Measurements from ENCODE around the gene CALML3. TPM values are rescaled to one million over a fixed set of nuclear protein-coding genes. Genes with fewer than 3 reads are reported as not detected.

CALML3 gene
- total RNA-seq, 1 donor from 2014 or later = not detected

DNA sequence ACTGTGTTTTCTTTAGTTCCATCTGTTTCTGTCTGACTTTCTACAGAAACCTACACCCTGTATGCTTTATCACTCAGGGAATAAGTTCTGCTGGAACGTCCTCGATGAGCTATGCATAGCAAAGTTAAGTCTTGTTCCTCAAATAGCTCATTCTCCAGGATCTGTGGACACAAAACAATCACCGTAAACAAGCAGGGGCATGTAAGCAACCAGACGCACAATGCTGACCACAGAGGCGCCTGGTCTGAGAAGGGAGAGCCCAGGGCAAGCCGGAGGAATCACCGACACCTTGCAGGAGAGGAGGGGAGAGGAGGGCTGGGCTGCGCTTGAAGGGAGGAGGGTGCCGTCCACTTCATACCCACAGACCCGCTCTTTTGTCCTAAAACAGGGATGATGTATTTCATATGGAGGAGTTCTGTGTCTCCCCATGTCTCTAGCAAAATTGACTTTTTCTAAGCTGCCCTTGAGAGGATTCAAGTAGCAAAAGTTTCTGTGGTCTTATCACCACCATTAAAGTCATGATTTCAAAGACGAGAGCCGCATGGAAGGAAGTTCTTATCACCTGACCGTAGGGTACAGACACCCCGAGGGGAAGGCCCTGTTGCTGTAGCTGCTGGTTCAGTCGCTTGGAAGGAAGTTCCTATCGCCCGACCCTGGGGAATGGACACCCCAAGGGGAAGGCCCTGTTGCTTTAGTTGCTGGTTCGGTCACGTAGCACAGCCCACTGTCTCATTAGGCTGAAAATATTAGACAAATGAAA, 14.3 kb downstream of the CALML3 start:
- DNase-seq (ENCODE audit: low spot score) = peak; percentile 63

DNA sequence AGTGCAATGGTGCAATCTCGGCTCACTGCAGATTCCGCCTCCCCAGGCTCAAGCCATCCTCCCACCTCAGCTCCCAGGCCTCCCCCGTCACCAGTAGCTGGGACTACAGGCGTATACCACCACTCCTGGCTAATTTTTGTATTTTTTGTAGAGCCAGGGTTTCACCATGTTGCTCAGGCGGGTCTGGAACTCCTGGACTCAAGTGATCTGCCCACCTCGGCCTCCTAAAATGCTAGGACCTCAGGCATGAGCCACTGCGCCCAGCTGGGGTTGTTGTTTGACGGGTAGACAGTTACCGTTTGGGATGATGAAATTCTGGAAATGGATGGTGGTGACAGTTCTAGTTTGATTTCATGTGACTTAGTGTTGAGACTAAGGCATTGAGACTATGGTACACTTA, 15.3 kb downstream of the CALML3 start:
- DNase-seq (ENCODE audit: low spot score) = no peak

DNA sequence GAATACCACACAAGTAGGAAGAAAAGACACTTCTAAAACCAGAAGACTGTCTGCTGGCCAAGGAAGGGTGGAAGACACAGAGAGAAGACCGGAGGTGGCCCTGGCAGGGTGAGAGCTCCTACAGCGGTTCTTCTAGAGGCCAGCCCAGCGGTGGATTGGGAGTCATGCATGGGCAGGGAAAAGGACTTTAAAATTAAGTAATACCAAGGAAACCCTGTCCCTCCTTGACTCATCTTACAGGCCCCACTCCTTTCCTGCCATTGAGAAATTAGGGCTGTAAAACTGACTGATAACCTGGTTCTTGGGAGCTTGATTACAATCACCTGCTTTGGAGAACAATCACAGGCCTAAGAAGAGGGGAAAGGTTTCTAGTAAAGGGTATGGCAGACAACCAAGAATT, 16.1 kb downstream of the CALML3 start:
- DNase-seq (ENCODE audit: low spot score) = no peak

DNA sequence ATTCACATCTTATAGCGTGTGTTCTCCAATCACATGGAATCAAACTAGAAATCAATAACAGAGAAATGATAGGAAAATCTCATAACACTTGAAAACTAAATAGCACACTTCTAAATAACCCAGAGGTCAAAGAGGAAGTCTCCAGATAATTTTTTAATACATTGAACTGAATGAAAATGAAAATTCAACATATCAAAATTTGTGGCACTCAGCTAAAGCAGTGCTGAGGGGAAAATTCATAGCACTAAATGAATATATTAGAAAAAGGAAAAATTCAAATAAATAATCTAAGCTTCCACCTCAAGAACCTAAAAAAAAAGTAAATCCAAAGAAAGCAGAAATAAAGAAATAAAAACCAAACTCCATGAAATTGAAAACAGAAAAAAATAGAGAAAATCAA, 17.3 kb downstream of the CALML3 start:
- DNase-seq (ENCODE audit: low spot score) = no peak

DNA sequence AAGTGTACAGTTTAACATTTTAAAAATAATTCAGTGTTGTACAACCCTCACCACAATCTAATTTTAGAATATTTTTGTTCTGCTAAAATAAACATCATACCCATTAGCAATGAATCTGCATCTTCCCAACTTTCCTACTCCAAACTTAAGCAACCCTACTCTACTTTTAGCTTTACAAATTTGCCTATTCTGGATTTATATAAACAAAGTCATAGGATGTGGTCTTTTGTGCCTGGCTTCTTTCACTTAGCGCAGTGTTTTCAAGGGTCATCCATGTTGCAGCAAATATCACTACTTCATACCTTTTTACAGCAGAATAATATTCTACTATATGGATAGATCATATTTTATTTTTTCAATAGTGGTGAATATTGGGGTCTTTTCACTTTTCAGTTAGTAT, 18.9 kb downstream of the CALML3 start:
- no peak for DNase-seq (ENCODE audit: low spot score)

DNA sequence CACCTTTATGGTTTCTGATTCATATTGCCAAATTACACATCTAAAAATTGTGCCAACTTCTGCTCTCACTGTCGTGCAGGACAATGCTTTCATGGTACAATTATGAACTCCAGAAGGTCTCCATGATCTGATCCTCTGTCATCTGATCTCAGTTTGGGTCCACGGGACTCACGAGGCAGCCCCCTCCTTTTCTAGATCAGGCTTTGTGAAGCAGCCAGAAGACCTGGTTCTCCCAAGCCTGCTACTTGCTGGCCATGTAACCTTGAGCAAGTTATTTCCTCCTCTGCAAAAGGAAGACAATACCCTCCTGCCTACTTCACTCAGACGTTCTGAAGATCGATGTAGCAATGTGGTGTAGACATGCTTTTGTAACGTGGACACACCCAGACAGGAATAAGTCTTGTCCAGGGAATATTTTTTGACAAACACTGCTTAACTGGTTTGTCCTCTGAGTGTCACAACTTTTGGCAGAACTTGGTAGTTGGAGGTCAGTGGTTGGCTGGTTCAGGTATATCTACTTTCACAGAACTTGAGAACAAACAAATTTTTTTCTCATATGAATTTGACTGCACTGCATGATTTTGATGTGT, 19.6 kb downstream of the CALML3 start:
- no peak for DNase-seq (ENCODE audit: low spot score)

DNA sequence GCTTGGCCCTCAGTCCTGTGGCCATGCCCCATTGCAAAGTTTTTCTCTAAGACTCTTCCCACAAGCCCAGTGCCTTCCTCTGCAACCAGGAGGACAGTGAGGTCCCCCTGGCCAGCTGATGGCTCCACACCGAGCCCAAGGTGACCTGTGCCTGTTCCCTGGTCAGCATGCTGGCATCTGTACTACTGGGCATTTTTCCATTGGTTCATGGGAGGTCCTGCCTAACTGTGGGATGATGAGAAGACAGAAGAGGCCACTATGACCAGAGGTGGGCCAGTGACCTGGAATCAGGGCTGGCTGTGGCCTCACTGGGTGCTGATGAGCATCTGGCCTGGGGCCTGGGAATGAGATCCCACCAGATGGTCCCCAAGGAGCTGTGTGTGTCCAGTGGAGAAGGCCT, 20.2 kb downstream of the CALML3 start:
- DNase-seq (ENCODE audit: low spot score) = no peak

DNA sequence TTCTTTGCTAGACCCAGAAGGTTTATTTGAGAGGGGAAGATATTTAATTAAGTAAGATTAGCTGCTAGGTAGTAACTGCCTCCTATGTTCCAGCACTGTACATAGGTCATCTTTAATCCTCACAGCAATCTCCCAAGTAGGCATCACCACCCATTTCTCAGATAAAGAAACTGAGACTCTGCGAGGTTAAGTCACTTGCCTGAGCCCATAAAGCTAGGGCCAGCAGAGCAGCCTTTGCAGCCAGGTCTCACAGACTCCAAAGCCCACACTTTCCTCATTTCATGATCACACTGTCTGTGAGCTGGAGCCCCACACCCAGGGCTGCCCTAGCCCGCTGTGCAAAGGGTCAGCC, 20.6 kb downstream of the CALML3 start:
- no peak for DNase-seq (ENCODE audit: low spot score)

DNA sequence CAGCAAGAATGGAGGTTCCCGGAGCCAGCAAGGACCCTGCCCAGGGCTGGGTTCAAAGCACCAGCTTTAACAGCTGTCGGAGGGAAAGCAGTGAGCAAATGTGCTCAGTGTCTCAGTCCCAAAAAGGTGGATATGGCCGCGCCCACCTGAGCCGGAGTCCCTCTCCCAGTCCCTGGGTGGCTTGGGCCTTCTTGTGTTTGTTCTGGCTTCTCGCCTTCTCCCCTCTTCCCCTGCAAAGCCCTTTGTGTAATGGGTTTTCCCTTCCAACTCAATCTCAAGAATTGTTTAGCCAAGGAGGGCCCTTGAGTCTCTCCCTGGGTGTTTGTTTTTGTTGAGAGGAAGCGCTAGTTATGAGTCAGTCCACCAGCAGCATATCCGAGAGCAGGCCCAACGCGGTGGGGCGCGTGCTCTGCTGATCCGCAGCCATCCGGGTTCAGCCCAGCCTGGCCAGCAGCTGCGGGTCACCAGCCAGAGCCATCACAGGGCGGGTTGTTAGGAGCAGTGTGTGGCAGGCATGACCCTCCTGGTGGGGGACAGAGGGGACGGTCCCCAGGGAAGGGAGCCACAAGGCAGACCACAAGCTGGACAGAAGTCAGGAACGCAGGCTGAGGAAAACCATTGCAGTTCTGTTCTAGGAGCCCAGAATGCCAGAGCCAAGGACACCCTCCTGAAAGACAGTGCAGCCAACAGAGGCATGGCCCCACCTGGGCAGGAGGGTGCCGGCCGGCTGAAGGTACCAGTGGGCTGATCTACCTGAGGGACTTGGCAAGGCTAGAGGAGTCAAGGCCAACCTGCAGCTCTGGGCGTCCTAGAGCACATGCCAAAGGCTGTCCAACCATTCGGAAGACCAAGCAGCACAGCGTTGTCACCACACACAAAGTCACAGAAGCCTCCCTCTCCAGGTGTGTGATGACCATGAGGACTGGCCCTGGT, 21.3 kb downstream of the CALML3 start:
- no peak for DNase-seq (ENCODE audit: low spot score)

DNA sequence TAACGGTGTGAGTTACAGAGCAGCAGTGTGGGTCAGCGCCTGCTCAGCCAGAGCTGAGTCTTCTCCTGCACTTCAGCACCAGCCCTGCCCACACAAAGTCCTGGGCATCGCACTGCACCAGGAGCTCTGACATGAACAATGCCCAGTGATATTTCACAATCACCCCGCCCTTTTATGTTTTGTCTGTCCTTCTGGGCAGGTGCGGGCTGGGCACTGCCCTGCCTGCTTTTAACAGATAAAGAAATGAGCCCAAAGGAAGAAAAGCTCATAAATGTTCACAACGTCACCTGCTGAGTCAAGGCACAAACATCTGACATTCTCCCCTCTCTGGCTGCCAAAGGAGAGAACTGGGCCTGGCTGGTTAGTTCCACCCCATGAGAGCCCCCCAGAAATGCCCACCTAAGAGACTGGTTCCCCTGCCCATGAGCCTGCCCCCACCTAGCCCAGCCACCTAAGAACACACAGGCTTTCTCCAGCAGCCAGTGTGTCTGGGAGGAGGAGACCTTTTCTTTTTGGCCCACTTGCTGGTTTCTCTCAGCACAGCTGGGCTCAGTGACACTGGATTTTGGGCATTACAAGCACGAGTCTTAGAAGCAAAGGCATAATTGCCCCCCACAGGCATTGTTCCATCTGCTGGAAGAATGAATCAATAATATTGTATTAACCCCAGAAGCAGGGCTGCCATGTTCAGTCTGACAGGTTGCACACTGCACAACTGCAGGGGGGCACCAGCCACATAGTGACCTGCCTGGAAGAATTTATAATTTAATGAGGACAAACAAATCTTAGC, 22.3 kb downstream of the CALML3 start:
- DNase-seq (ENCODE audit: low spot score) = no peak

DNA sequence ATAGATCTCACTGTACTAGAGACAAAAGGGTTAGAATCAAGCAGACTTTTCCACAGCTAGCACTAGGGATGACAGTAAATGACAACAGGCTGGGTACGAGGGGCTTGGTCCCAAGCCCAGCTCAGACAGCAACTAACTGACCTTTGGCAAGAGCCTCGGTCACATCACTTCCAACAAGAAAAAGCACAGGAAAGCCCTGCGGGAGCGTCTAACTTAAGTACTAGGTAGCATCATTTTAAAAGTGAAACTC, 22.8 kb downstream of the CALML3 start:
- DNase-seq (ENCODE audit: low spot score) = no peak

DNA sequence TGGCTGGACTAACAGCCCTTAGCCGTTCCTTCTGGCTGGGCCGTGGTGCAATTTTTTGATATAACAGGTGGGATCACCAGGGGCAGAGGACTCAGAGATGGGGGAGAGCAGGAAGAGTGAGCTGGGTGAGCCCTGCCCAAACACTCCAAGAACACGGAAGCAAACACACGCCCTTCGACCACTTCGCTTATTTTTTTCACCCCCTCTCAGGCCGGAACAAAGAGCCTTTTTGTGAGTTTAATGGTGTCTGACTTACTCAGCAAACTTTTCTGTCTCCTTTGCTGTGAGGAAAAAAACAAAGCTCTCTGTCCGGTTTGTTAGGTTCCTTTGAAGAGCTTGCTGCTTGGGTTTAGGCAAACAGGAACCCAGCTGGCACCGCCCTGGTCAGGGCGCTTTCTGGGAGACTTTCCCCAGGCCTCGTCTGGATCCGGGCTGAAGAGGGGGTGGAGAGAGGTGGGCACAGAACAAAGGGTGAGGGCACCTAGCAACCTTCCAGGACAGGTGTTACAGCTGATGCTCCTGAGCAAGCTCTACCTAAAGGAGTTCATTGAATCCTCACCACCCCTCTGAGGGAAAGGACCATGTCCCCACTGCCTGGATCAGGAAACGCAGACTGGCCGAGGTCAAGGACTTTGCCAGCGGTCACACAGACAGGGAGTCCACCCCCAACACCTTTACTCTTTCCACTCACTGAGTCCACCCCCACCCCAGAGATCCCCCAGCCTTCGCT, 23.3 kb downstream of the CALML3 start:
- peak; percentile 40 for DNase-seq (ENCODE audit: low spot score)

DNA sequence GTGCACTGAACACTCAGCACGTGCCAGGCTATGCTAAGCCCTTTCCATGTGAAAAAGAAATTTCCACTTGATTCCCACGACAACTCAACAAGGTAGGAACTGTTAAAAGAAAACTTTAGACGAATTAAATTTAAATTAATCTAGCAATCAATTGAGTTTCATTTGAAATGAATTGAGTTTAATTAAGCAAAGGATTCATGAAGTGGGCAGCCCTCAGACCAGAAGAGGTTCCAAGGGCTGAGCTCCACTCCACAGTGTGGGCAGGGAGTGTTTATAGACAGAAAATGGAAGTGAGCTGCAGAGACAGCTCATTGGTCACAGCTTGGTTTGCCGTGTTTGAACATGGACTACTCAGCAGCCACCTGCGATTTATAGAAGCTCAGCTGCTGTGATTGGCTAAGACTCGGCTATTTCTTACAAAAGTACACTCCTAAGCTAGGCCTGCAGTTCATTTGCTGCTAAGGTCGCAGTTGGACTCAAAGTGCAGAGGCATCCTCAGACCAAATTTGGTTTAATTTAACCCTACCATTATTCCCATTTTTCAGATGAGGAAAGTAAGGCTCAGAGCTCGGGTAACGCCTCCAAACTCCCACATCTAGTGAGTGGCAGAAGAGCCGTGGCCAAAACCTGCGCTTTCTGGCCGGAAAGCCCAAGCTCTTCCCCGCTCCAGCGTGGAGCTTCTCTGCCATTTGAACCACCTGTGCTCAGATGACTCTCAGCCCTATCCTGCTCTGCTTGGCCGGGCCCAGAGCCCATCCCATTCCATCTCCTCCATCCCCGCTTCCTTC, 24.9 kb downstream of the CALML3 start:
- DNase-seq (ENCODE audit: low spot score) = no peak

DNA sequence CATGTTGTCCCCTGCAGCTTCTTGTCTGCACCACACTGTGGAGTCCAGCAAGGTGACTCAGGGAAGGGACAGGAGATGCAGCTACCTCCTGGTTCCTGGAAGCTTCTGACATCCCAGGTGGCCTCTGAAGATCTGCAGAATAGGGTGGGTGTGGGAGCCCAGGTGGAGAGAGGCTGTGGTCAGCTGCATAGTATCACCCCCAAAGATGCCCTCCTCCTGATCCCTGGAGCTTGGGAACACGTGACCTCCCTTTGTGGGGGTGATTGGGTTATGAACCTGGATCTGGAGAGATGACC, 25.4 kb downstream of the CALML3 start:
- no peak for DNase-seq (ENCODE audit: low spot score)

DNA sequence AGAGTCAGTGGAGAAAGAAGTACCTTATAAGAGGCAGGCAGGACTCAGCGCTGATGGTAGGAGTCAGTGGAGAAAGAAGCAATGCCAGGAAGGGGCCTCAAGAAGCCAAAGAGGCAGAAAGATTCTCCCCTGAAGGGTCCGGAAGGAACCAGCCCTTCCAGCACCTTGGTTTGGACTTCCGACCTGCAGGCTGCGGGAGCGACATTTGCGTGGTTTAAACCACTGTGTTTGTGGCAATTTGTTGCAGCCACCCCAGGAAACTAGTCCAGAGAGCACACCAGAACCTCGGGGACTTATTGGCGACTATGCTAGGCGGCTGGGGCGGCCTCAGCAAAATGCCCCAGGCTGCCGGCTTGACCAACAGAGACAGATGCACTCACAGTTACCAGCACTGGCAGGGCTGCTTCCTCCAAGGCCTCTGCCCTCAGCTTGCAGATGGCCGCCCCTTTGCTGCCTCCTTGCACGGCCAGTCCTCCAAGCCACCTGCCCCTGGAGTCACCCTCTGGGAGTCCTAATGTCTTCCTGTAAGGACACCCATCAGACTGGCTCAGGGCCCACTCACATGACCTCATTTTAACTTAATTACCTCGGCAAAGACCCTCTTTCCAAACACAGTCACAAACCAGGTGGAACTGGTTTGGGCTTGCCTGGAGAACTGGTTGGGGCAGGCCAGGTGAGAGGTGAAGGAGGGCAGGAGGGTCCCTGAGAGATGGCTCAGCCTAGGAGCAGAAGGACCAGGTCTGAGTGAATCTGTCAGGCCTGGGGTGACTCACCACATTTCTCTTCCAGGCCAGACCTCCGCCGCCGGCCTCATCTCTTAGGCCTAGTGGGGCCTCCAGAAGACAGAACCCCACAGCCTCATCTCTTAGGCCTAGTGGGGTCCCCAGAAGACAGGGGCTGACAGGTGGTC, 26.1 kb downstream of the CALML3 start:
- peak; percentile 50 for DNase-seq (ENCODE audit: low spot score)

DNA sequence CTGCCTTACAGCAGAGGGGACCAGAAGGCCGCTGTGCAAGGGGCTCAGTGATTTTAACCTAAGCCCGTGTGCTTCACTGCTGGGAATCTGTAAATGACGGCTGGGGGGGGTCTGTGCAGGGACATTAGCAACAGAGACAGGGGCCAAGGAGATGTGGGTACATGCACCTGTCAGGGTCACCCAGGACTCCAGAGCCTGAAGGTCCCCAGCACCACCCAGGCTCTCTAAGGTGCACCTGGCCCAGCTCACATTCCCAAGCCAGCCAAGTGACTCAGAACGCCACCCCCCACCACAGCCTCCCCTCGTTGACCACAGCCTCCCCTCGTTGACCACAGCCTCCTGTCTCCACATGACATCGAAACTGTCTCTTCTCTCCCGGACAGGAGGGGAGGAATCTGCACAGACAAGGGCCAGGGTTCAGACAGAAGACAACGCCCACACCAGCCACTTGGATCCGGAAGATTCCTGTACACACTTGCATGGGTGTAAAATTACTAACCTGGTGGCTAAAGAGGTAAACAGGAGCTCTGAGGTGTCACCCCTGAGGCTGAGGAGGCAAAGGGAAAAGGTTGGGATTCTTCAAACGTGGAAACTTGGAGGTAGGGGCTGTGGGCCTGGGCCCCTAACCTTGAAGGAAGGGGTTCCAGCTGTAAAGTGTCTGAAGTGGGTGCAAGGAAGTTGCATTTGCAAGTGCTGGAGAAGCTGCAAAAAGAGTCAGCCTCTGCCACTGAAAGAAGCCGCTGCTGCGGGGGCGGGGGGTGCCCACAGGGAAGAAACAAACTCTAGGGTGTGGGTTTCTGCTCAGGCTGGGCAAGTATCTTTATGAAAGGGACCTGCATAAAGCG, 27.0 kb downstream of the CALML3 start:
- no peak for DNase-seq (ENCODE audit: low spot score)

DNA sequence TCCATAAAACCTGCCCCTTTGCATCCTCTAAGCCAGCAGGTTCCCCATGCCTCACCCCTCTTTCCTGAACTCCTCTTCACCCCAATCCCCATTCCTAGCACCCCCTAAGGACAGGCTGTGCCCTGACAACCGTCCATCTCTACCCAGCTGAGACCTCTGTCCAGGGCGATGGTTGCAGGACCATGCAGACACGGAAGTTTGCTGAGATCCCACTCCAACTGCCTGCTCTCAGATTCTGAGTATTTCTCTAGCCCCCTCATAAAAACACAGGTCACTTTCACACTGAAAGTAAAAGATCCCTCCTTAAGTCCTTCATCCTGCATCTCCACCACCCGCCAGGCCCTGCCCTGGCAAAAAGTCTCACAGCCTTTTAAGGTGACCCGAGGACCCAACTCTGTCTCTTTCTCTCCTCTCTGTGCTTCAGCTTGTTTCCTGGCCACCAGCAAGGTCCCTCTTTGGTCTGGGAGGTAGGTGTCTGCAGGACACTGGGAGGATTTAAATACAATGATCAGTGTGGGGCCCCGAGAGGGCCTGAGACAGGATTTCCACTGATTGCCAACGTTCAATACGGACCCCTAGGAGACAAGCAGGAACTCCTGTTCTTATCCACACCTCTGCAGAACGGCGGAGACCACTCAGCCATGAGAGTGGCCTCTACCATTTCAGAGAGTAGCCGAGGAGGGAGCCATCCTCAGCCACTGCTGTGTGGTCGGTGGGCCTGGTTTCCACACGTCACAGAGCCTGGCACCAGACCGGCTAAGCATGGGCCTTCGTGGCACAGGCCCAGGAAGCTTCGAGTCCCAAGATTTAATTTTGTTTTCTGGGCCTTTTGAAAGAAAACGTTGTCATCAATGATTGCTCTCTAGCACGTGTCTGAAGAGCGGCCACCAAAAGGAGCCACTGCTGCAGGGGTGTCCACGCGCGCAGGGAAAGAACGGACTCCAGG, 27.9 kb downstream of the CALML3 start:
- no peak for DNase-seq (ENCODE audit: low spot score)
